ENCODE results near the gene GJA8.
A peak's percentile ranks its signal among the peaks of the same experiment; 100 is the strongest.
"Not testable (repeated sequence)": the region's sequence is repeated elsewhere in the genome, so short reads cannot be mapped to it uniquely, and the experiment has no call there.

GJA8 gene

DNA sequence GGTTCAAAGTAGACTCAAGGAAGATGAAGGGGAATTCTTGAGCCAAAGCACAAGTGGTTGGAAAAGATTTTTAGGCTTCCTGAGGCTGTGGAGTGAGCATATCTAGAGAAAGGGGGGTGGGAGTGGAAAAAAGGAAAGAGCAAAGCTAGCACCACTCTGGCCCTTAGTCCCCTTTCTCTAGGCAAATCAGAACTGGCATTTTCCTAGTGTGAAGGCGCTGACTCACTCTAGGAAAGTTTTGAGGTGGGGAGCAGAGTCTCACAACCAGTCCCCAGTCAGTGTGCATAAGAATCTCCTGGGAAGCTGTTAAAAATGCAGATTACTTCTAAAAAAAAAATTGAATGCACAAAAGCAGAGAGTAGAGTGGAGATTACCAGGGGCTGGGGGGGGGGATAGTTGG lies 22.2 kb downstream of the GJA8 start:
- H4K91ac ChIP-seq (ENCODE audit: low read depth, low read length, poor library complexity): no peak overlapping the region
- no peaks in the 10 kb centered on the region for H3K79me1 ChIP-seq (ENCODE audit: low read depth, low read length)
- H2BK15ac ChIP-seq (ENCODE audit: low read length): no peak overlapping the region
- H2BK12ac ChIP-seq (ENCODE audit: low read length): no peak overlapping the region
- H3K9me3 ChIP-seq (replicated peaks in 1 of 2; ENCODE audit: control insufficient read depth in 2 of 2, insufficient read depth in 1 of 2, low read depth in 1 of 2, low read length in 2 of 2): no peaks in the 10 kb centered on the region
- no peak for DNase-seq (ENCODE audit: low spot score)
- no peak overlapping the region for H2BK120ac ChIP-seq (ENCODE audit: low read depth, low read length)
- H3K4me2 ChIP-seq (ENCODE audit: insufficient read depth, low read length, poor library complexity, severe bottlenecking): no peak overlapping the region
- H3K9ac ChIP-seq (ENCODE audit: low read depth, low read length, poor library complexity): no peak overlapping the region
- no peak overlapping the region for H3K18ac ChIP-seq (ENCODE audit: low read length)
- no peak overlapping the region for H3K4me3 ChIP-seq (ENCODE audit: low read length in 2 of 2)
- H4K8ac ChIP-seq (ENCODE audit: low read depth, low read length): no peak overlapping the region
- H3K23ac ChIP-seq (ENCODE audit: low read depth, low read length, poor library complexity): no peak overlapping the region
- no peaks in the 10 kb centered on the region for H3K27me3 ChIP-seq (ENCODE audit: control insufficient read depth in 3 of 3, insufficient read depth in 3 of 3, low read depth in 1 of 3, low read length in 3 of 3)
- no peak overlapping the region for H3K27ac ChIP-seq (replicated peaks; ENCODE audit: low read length)
- H3K14ac ChIP-seq (ENCODE audit: low read length): no peak overlapping the region
- no CpG with 5 or more reads among the region's 1 CpG for WGBS, 2 donors (ENCODE audit: extremely low coverage in 2 of 2, insufficient read length in 2 of 2, insufficient replicate concordance in 1 of 2)
- H2AFZ ChIP-seq (ENCODE audit: low read length): no peak overlapping the region
- H2AK5ac ChIP-seq (ENCODE audit: low read depth, low read length): no peak overlapping the region
- H3K36me3 ChIP-seq (replicated peaks in 1 of 2; ENCODE audit: control insufficient read depth in 2 of 2, insufficient read depth in 2 of 2, low read length in 2 of 2): no peaks in the 10 kb centered on the region
- no peaks in the 10 kb centered on the region for H3K4me1 ChIP-seq (ENCODE audit: control insufficient read depth in 2 of 2, insufficient read depth in 1 of 2, low read depth in 1 of 2, low read length in 2 of 2)
- no peak overlapping the region for H2BK5ac ChIP-seq (ENCODE audit: low read length)
- no peak overlapping the region for H3K4ac ChIP-seq (ENCODE audit: low read length)

DNA sequence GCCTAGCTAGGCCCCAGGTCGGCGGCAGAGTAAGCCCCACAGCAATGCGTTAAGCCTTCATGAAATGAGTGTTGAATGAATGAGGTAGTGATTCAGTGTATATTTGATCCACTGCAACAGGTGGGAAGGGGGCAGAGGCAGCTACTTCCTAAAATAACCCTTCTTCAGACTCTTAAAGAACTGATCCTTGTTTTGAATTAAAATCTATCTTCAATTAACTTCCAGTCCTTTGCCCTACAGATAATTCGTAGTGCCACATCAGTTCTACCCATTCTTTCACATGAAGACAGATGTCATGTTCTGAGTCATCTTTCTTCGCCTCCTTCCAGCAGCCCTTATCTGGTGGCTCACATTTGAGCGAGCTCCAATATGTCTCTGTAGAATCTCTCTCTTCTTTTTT lies 24.6 kb downstream of the GJA8 start:
- not testable (repeated sequence) for H3K18ac ChIP-seq (ENCODE audit: low read length); H4K91ac ChIP-seq (ENCODE audit: low read depth, low read length, poor library complexity); H2BK5ac ChIP-seq (ENCODE audit: low read length); H2BK15ac ChIP-seq (ENCODE audit: low read length); H3K36me3 ChIP-seq (replicated peaks in 1 of 2; ENCODE audit: control insufficient read depth in 2 of 2, insufficient read depth in 2 of 2, low read length in 2 of 2); H4K8ac ChIP-seq (ENCODE audit: low read depth, low read length); H3K9me3 ChIP-seq (replicated peaks in 1 of 2; ENCODE audit: control insufficient read depth in 2 of 2, insufficient read depth in 1 of 2, low read depth in 1 of 2, low read length in 2 of 2); H2BK120ac ChIP-seq (ENCODE audit: low read depth, low read length); H3K4me3 ChIP-seq (ENCODE audit: low read length in 2 of 2); H3K14ac ChIP-seq (ENCODE audit: low read length); H3K4me2 ChIP-seq (ENCODE audit: insufficient read depth, low read length, poor library complexity, severe bottlenecking); H3K79me1 ChIP-seq (ENCODE audit: low read depth, low read length); H3K9ac ChIP-seq (ENCODE audit: low read depth, low read length, poor library complexity); DNase-seq (ENCODE audit: low spot score); H3K27ac ChIP-seq (replicated peaks; ENCODE audit: low read length); H3K4ac ChIP-seq (ENCODE audit: low read length); H3K23ac ChIP-seq (ENCODE audit: low read depth, low read length, poor library complexity); H3K4me1 ChIP-seq (ENCODE audit: control insufficient read depth in 2 of 2, insufficient read depth in 1 of 2, low read depth in 1 of 2, low read length in 2 of 2); H2AFZ ChIP-seq (ENCODE audit: low read length); H2AK5ac ChIP-seq (ENCODE audit: low read depth, low read length); H3K27me3 ChIP-seq (ENCODE audit: control insufficient read depth in 3 of 3, insufficient read depth in 3 of 3, low read depth in 1 of 3, low read length in 3 of 3); H2BK12ac ChIP-seq (ENCODE audit: low read length)
- no CpG with 5 or more reads among the region's 6 CpGs for WGBS, 2 donors (ENCODE audit: extremely low coverage in 2 of 2, insufficient read length in 2 of 2, insufficient replicate concordance in 1 of 2)

DNA sequence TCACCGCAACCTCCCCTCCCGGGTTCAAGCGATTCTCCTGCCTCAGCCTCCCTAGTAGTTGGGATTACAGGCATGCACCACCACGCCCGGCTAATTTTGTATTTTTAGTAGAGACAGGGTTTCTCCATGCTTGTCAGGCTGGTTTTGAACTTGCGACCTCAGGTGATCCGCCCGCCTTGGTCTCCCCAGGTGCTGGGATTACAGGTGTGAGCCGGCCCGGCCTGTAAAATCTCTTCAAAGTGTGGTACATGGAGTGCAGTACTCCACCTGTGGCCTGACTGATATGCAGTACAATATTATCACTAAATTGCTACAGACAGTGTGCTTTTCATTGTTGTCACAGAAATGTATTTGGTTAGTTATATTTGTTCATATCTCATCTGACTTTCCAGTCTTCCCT lies 25.1 kb downstream of the GJA8 start:
- H3K27ac ChIP-seq (replicated peaks; ENCODE audit: low read length); DNase-seq (ENCODE audit: low spot score): not testable (repeated sequence)

DNA sequence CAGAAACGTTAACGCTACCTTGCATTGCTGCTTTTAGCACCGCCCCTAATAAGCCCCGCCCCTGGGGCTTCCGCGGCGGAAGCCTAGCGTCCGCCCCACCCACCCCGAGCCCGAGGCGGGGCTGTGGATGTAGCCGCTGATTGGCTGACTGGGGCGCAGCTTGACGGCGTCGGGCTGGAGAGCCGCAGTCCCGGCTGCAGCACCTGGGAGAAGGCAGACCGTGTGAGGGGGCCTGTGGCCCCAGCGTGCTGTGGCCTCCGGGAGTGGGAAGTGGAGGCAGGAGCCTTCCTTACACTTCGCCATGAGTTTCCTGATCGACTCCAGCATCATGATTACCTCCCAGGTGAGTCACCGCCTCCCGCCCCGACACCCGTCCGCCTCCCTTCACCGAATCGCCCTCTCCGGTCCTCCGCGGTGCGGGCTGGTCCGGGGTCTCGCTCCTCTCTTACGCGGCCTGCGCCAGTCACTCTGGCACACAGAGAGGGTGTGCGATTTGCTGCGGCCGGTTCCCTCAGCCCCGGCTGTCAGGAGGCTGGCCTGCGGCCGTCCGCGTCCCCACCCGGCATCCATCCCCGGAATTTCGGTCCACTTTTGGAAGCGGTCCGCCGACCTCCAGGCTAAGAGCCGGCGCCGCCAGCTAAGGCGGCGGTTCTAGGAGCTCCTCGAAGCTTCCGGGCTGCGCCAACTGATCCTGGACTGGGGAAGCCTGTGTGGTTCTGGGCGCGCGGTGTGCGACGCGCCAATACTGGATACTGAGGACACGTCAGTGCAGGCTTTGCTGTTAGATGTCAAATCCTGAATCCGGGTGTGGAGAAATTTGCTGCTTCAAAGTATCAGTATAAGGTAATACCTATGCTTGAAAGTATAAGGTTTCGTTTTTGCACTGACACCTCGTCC lies 25.9 kb downstream of the GJA8 start, which contains the start of gene GPR89B:
TSS of gene GPR89B (plus strand) at position 185 of the 897 bp plus-strand sequence. CDS start at position 302, 117 bp downstream.
- H4K8ac ChIP-seq (ENCODE audit: low read depth, low read length); H3K9me3 ChIP-seq (replicated peaks in 1 of 2; ENCODE audit: control insufficient read depth in 2 of 2, insufficient read depth in 1 of 2, low read depth in 1 of 2, low read length in 2 of 2); H2AK5ac ChIP-seq (ENCODE audit: low read depth, low read length); H3K4me1 ChIP-seq (ENCODE audit: control insufficient read depth in 2 of 2, insufficient read depth in 1 of 2, low read depth in 1 of 2, low read length in 2 of 2); H4K91ac ChIP-seq (ENCODE audit: low read depth, low read length, poor library complexity); H3K27me3 ChIP-seq (ENCODE audit: control insufficient read depth in 3 of 3, insufficient read depth in 3 of 3, low read depth in 1 of 3, low read length in 3 of 3); H3K4ac ChIP-seq (ENCODE audit: low read length); H3K36me3 ChIP-seq (replicated peaks in 1 of 2; ENCODE audit: control insufficient read depth in 2 of 2, insufficient read depth in 2 of 2, low read length in 2 of 2); H3K14ac ChIP-seq (ENCODE audit: low read length); H2BK12ac ChIP-seq (ENCODE audit: low read length); H2BK5ac ChIP-seq (ENCODE audit: low read length); H2BK120ac ChIP-seq (ENCODE audit: low read depth, low read length); H3K79me1 ChIP-seq (ENCODE audit: low read depth, low read length); H3K18ac ChIP-seq (ENCODE audit: low read length); H2BK15ac ChIP-seq (ENCODE audit: low read length): not testable (repeated sequence)
- WGBS, 2 donors (ENCODE audit: extremely low coverage in 2 of 2, insufficient read length in 2 of 2, insufficient replicate concordance in 1 of 2): no CpG with 5 or more reads among the region's 72 CpGs
- Histone ChIP-seq H3K23ac (ENCODE audit: low read depth, low read length, poor library complexity) (peak within 1 kb of the TSS; percentile 85), H3K4me2 (ENCODE audit: insufficient read depth, low read length, poor library complexity, severe bottlenecking) (peak within 1 kb of the TSS; percentile 40), H3K9ac (ENCODE audit: low read depth, low read length, poor library complexity) (peak within 1 kb of the TSS; percentile 72), H2AFZ (ENCODE audit: low read length) (peak within 1 kb of the TSS; percentile 93), H3K27ac (replicated peaks; ENCODE audit: low read length) (peak within 1 kb of the TSS; percentile 46), H3K4me3 (ENCODE audit: low read length in 2 of 2) (peak within 1 kb of the TSS; percentile 76 to 93)
- DNase-seq (ENCODE audit: low spot score): peak; percentile 65

More for the DNA sequence above, 25.1 kb downstream of the GJA8 start:
- not testable (repeated sequence) for H3K4me3 ChIP-seq (ENCODE audit: low read length in 2 of 2); H3K18ac ChIP-seq (ENCODE audit: low read length); H2BK5ac ChIP-seq (ENCODE audit: low read length); H3K79me1 ChIP-seq (ENCODE audit: low read depth, low read length); H3K9me3 ChIP-seq (replicated peaks in 1 of 2; ENCODE audit: control insufficient read depth in 2 of 2, insufficient read depth in 1 of 2, low read depth in 1 of 2, low read length in 2 of 2); H3K4me1 ChIP-seq (ENCODE audit: control insufficient read depth in 2 of 2, insufficient read depth in 1 of 2, low read depth in 1 of 2, low read length in 2 of 2); H2BK120ac ChIP-seq (ENCODE audit: low read depth, low read length); H3K27me3 ChIP-seq (ENCODE audit: control insufficient read depth in 3 of 3, insufficient read depth in 3 of 3, low read depth in 1 of 3, low read length in 3 of 3); H2BK15ac ChIP-seq (ENCODE audit: low read length); H3K36me3 ChIP-seq (replicated peaks in 1 of 2; ENCODE audit: control insufficient read depth in 2 of 2, insufficient read depth in 2 of 2, low read length in 2 of 2); H3K9ac ChIP-seq (ENCODE audit: low read depth, low read length, poor library complexity); H3K4me2 ChIP-seq (ENCODE audit: insufficient read depth, low read length, poor library complexity, severe bottlenecking); H4K8ac ChIP-seq (ENCODE audit: low read depth, low read length); H3K4ac ChIP-seq (ENCODE audit: low read length); H3K23ac ChIP-seq (ENCODE audit: low read depth, low read length, poor library complexity); H3K14ac ChIP-seq (ENCODE audit: low read length); H2AK5ac ChIP-seq (ENCODE audit: low read depth, low read length); H2AFZ ChIP-seq (ENCODE audit: low read length); H2BK12ac ChIP-seq (ENCODE audit: low read length); H4K91ac ChIP-seq (ENCODE audit: low read depth, low read length, poor library complexity)
- no CpG with 5 or more reads among the region's 10 CpGs for WGBS, 2 donors (ENCODE audit: extremely low coverage in 2 of 2, insufficient read length in 2 of 2, insufficient replicate concordance in 1 of 2)
